Liver (tissue), 9 donors: ENCODE data around the gene TMEM150A. TPM values are rescaled to one million over a fixed set of nuclear protein-coding genes. Genes with fewer than 3 reads are reported as not detected.
"Not testable (repeated sequence)": the region's sequence is repeated elsewhere in the genome, so short reads cannot be mapped to it uniquely, and the experiment has no call there.

ENCODE experiments used
- DNase-seq: peaks from one replicate; pipeline ENCODE4 v3.0.0-alpha.2; 2017; ENCODE audit warnings: low spot score
- H3K27ac ChIP-seq, 2 donors: one replicate each; pipeline ENCODE4 v1.7.0; 2013; ENCODE audit warnings: inconsistent platforms in 2 of 2, low read length in 2 of 2, control low read depth in 1 of 2, low read depth in 1 of 2, mild to moderate bottlenecking in 1 of 2
- H3K27me3 ChIP-seq, 4 donors: one replicate each; pipeline versions ENCODE4 v1.6.1 to v1.7.0; 2013; ENCODE audit warnings: low read length in 3 of 4, inconsistent platforms in 1 of 4, mild to moderate bottlenecking in 1 of 4, moderate library complexity in 1 of 4; ENCODE audit not compliant: control insufficient read depth in 4 of 4, insufficient read depth in 4 of 4
- H3K36me3 ChIP-seq, 4 donors: one replicate each; pipeline versions ENCODE4 v1.6.1 to v1.7.0; 2013; ENCODE audit warnings: low read length in 3 of 4, mild to moderate bottlenecking in 3 of 4, low read depth in 1 of 4, moderate library complexity in 1 of 4; ENCODE audit not compliant: control insufficient read depth in 4 of 4, insufficient read depth in 3 of 4
- H3K4me1 ChIP-seq, 4 donors: one replicate each; pipeline versions ENCODE4 v1.6.1 to v1.7.0; 2013; ENCODE audit warnings: low read length in 3 of 4, mild to moderate bottlenecking in 3 of 4, moderate library complexity in 1 of 4; ENCODE audit not compliant: control insufficient read depth in 4 of 4, insufficient read depth in 4 of 4
- H3K4me3 ChIP-seq, 3 donors: one replicate each; pipeline versions ENCODE4 v1.6.1 to v1.7.0; 2013; ENCODE audit warnings: low read length in 3 of 3, control low read depth in 1 of 3, low read depth in 1 of 3, mild to moderate bottlenecking in 1 of 3
- H3K9ac ChIP-seq, 2 donors: one replicate each; pipeline ENCODE4 v1.7.0; 2013; ENCODE audit warnings: low read length in 2 of 2, mild to moderate bottlenecking in 2 of 2, moderate library complexity in 2 of 2, control low read depth in 1 of 2, low read depth in 1 of 2
- H3K9me3 ChIP-seq, 4 donors: one replicate each; pipeline versions ENCODE4 v1.6.1 to v1.7.0; 2013; ENCODE audit warnings: low read length in 3 of 4; ENCODE audit not compliant: control insufficient read depth in 4 of 4
- ATF3 ChIP-seq: IDR thresholded peaks from 2 replicates; pipeline ENCODE4 v1.6.1; 2016; ENCODE audit warnings: antibody characterized with exemption
- CTCF ChIP-seq: fragments of 150-350 bp; IDR thresholded peaks from 2 replicates; pipeline ENCODE4 v1.5.1; 2017; ENCODE audit warnings: improper control_type of control experiment, low read depth, low read length; ENCODE audit not compliant: missing input control
- EGR1 ChIP-seq, 2 donors: IDR thresholded peaks; 2 replicates each; pipeline ENCODE4 v1.6.1; 2016 to 2018; ENCODE audit warnings: antibody characterized with exemption in 2 of 2, low read depth in 2 of 2
- FOXA2 ChIP-seq: IDR thresholded peaks from 2 replicates; pipeline ENCODE4 v1.6.1; 2016; ENCODE audit warnings: antibody characterized with exemption
- GABPA ChIP-seq, 2 donors: IDR thresholded peaks in 1 of 2; conservative IDR thresholded peaks in 1 of 2; 2 replicates each; pipeline ENCODE4 v1.6.1; 2016; ENCODE audit warnings: antibody characterized with exemption in 2 of 2, mild to moderate bottlenecking in 1 of 2, moderate library complexity in 1 of 2
- HNF4A ChIP-seq, 2 donors: conservative IDR thresholded peaks; 2 replicates each; pipeline ENCODE4 v1.6.1; 2016; ENCODE audit warnings: antibody characterized with exemption in 2 of 2, mild to moderate bottlenecking in 2 of 2
- HNF4G ChIP-seq: IDR thresholded peaks from 2 replicates; pipeline ENCODE4 v1.6.1; 2016; ENCODE audit warnings: antibody characterized with exemption
- MAX ChIP-seq: IDR thresholded peaks from 2 replicates; pipeline ENCODE4 v1.6.1; 2016; ENCODE audit warnings: antibody characterized with exemption
- NR2F2 ChIP-seq: IDR thresholded peaks from 2 replicates; pipeline ENCODE4 v1.6.1; 2016; ENCODE audit warnings: antibody characterized with exemption
- RAD21 ChIP-seq, 2 donors: IDR thresholded peaks; 2 replicates each; pipeline ENCODE4 v1.6.1; 2016; ENCODE audit warnings: antibody characterized with exemption in 2 of 2, mild to moderate bottlenecking in 2 of 2
- REST ChIP-seq: IDR thresholded peaks from 2 replicates; pipeline ENCODE4 v1.6.1; 2016; ENCODE audit warnings: antibody characterized with exemption, mild to moderate bottlenecking
- RXRA ChIP-seq, 2 donors: IDR thresholded peaks; 2 replicates each; pipeline ENCODE4 v1.6.1; 2017 to 2018; ENCODE audit warnings: antibody characterized with exemption in 2 of 2, mild to moderate bottlenecking in 1 of 2
- SP1 ChIP-seq: IDR thresholded peaks from 2 replicates; pipeline ENCODE4 v1.6.1; 2018; ENCODE audit warnings: antibody characterized with exemption, mild to moderate bottlenecking
- TAF1 ChIP-seq: conservative IDR thresholded peaks from 2 replicates; pipeline ENCODE4 v1.6.1; 2016; ENCODE audit warnings: antibody characterized with exemption, mild to moderate bottlenecking
- YY1 ChIP-seq: IDR thresholded peaks from 2 replicates; pipeline ENCODE4 v1.6.1; 2016; ENCODE audit warnings: antibody characterized with exemption, mild to moderate bottlenecking
- ZBTB33 ChIP-seq: IDR thresholded peaks from 2 replicates; pipeline ENCODE4 v1.6.1; 2016; ENCODE audit warnings: antibody characterized with exemption
- WGBS: extraction: QIAGEN DNeasy Blood & Tissue Kit; methylation state at CpG from one replicate; pipeline ENCODE4 v1.1.7; 2013; 5-methylcytosine and 5-hydroxymethylcytosine counted together
- polyA plus RNA-seq, 2 donors: library from polyadenylated mRNA; stranded (reverse) in 1 of 2; unstranded in 1 of 2; fragments of 200-250 nt in 1 of 2; fragments of >200 nt in 1 of 2; fragmentation: Nextera tagmentation in 1 of 2; extraction: Ambion mirVana in 1 of 2; gene quantifications; one replicate each; pipeline versions ENCODE4 v1.2.1 to v1.2.3, GENCODE V29; 2013 to 2015
- total RNA-seq, 2 donors: library from RNA; depleted of rRNA; stranded (reverse); fragments of >200 nt; gene quantifications; one replicate each; pipeline ENCODE4 v1.2.3, GENCODE V29; 2014
- donor health status: healthy.
- donor health status: healthy.
- donor health status: healthy.
- donor health status: healthy.
- donor health status: healthy.

TMEM150A gene
- total and polyA plus RNA-seq, 4 donors: 13.1 to 32.5 (median 24.6) TPM

- 3% methylated on average over 14 of the region's 14 CpGs for WGBS
- peak overlapping the region; percentile 68 to 91 for H3K9ac ChIP-seq
- peak overlapping the region; percentile 82 to 97 (median 91) for H3K4me3 ChIP-seq
- peaks cover 11 to 22% (median 19%) of the 10 kb centered on the region in 4 donors for H3K4me1 ChIP-seq
- H3K27ac ChIP-seq: peak overlapping the region; percentile 81 to 84
- TF ChIP-seq ATF3: no peak
- no peak for TF ChIP-seq MAX
- TF ChIP-seq YY1: no peak
- no peak for TF ChIP-seq SP1
- no peak for TF ChIP-seq HNF4A (conservative IDR thresholded peaks at IDR 0.05)
- TF ChIP-seq EGR1 (IDR thresholded peaks at IDR 0.05; ENCODE audit: low read depth in 2 of 2): no peak
- TF ChIP-seq HNF4G: no peak
- TF ChIP-seq RAD21 (IDR thresholded peaks at IDR 0.05): no peak
- H3K36me3 ChIP-seq: peaks cover 0 to 12% (median 8%) of the 10 kb centered on the region in 4 donors
- no peaks in the 10 kb centered on the region for H3K27me3 ChIP-seq
- no peaks in the 10 kb centered on the region for H3K9me3 ChIP-seq
- DNase-seq: no peak
Observed at GRCh38 chr2:85560812-85561279, 41.7 kb downstream of the TMEM150A start.

- Histone ChIP-seq H3K4me3 (peak overlapping the region; percentile 82 to 97 (median 91)), H3K36me3 (peaks cover 0 to 15% (median 12%) of the 10 kb centered on the region in 4 donors), H3K27ac (peak overlapping the region; percentile 81 to 84), H3K4me1 (peaks cover 11 to 22% (median 19%) of the 10 kb centered on the region in 4 donors), H3K9ac (peak overlapping the region; percentile 68 to 91)
- not testable (repeated sequence) for DNase-seq, H3K9me3 ChIP-seq, H3K27me3 ChIP-seq
- WGBS: 36% methylated on average over 12 of the region's 12 CpGs
Observed at GRCh38 chr2:85560403-85560726, 42.1 kb downstream of the TMEM150A start.

- Histone ChIP-seq H3K9ac (no peak overlapping the region), H3K9me3 (no peaks in the 10 kb centered on the region), H3K36me3 (peaks cover 6 to 35% (median 27%) of the 10 kb centered on the region in 4 donors), H3K27ac (no peak overlapping the region), H3K27me3 (no peaks in the 10 kb centered on the region), H3K4me3 (no peak overlapping the region), H3K4me1 (peaks cover 11 to 22% (median 19%) of the 10 kb centered on the region in 4 donors)
- DNase-seq: no peak
- WGBS: 94% methylated on average over 1 of the region's 1 CpG
- TF ChIP-seq NR2F2 (no peak), RAD21 (IDR thresholded peaks at IDR 0.05) (no peak), HNF4G (no peak), YY1 (no peak), RXRA (IDR thresholded peaks at IDR 0.05) (no peak), EGR1 (IDR thresholded peaks at IDR 0.05; ENCODE audit: low read depth in 2 of 2) (no peak), MAX (no peak), SP1 (no peak), REST (no peak), ZBTB33 (no peak), TAF1 (no peak), ATF3 (no peak), GABPA (IDR thresholded peaks at IDR 0.05 in 1 of 2, conservative IDR thresholded peaks at IDR 0.05 in 1 of 2) (no peak), CTCF (no peak), FOXA2 (no peak)
Observed at GRCh38 chr2:85558160-85558559, 44.3 kb downstream of the TMEM150A start.
